ENCODE measurements around the gene EFEMP2.
"Not testable (repeated sequence)": the region's sequence is repeated elsewhere in the genome, so short reads cannot be mapped to it uniquely, and the experiment has no call there.

Gene EFEMP2

DNA sequence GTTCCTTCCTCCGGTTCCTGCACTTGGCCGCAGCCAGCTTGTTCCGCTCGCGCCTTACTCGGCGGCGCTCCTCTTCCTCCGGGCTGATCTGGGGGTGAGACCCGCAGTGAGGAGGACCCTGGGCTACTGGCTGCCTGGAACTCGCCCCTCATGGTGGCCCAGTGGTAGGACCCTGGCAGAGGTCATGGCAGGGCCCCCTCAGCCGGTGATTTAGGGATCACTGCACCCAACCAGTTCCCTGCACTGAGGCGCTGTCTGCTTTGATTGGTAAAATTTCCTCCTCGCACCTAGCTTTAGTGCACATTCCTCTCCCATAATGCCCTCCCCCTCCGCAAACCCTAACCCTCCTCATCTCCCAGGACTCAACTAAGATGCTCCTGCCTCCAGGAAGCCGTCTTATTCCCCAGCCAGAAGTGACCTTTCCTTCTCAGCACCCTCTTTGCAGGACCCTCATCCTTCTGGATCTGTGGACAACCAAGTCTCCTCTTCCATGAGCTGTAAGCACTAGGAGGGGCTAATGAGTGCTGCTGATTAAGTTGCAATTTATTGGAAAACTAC lies 21.5 kb upstream of the EFEMP2 start:
- Histone ChIP-seq H3K4me3 (ENCODE audit: low read length) (peak overlapping the region; percentile 93), H3K27me3 (ENCODE audit: control insufficient read depth, low read length) (peaks cover 9% of the 10 kb centered on the region), H3K79me2 (ENCODE audit: control insufficient read depth, low read length) (peaks cover 34% of the 10 kb centered on the region), H3K9me3 (ENCODE audit: control insufficient read depth, insufficient read depth, low read length) (no peaks in the 10 kb centered on the region), H3K9me2 (replicated peaks; ENCODE audit: control insufficient read depth, low read length) (no peaks in the 10 kb centered on the region), H3K4me2 (ENCODE audit: low read length) (peak overlapping the region; percentile 95), H4K20me1 (ENCODE audit: control insufficient read depth, insufficient read depth, low read depth, low read length) (0 out of 2 replicates have a peak, but pooled peaks cover 3% of the 10 kb centered on the region), H3K27ac (ENCODE audit: low read depth, low read length) (peak overlapping the region; percentile 64), H3K36me3 (ENCODE audit: control insufficient read depth, low read length) (peaks cover 12% of the 10 kb centered on the region), H3K4me1 (ENCODE audit: control insufficient read depth, low read length) (peaks cover 38% of the 10 kb centered on the region), H3F3A (ENCODE audit: control insufficient read depth, insufficient read depth) (peaks cover 26% of the 10 kb centered on the region)
- no peak for TF ChIP-seq EZH2phosphoT487 (IDR thresholded peaks at IDR 0.05; ENCODE audit: borderline replicate concordance, low read length)
- TF ChIP-seq, protein P1, sequence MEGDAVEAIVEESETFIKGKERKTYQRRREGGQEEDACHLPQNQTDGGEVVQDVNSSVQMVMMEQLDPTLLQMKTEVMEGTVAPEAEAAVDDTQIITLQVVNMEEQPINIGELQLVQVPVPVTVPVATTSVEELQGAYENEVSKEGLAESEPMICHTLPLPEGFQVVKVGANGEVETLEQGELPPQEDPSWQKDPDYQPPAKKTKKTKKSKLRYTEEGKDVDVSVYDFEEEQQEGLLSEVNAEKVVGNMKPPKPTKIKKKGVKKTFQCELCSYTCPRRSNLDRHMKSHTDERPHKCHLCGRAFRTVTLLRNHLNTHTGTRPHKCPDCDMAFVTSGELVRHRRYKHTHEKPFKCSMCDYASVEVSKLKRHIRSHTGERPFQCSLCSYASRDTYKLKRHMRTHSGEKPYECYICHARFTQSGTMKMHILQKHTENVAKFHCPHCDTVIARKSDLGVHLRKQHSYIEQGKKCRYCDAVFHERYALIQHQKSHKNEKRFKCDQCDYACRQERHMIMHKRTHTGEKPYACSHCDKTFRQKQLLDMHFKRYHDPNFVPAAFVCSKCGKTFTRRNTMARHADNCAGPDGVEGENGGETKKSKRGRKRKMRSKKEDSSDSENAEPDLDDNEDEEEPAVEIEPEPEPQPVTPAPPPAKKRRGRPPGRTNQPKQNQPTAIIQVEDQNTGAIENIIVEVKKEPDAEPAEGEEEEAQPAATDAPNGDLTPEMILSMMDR (IDR thresholded peaks at IDR 0.05; ENCODE audit: low read depth, low read length, poor library complexity, severe bottlenecking), result no peak

DNA sequence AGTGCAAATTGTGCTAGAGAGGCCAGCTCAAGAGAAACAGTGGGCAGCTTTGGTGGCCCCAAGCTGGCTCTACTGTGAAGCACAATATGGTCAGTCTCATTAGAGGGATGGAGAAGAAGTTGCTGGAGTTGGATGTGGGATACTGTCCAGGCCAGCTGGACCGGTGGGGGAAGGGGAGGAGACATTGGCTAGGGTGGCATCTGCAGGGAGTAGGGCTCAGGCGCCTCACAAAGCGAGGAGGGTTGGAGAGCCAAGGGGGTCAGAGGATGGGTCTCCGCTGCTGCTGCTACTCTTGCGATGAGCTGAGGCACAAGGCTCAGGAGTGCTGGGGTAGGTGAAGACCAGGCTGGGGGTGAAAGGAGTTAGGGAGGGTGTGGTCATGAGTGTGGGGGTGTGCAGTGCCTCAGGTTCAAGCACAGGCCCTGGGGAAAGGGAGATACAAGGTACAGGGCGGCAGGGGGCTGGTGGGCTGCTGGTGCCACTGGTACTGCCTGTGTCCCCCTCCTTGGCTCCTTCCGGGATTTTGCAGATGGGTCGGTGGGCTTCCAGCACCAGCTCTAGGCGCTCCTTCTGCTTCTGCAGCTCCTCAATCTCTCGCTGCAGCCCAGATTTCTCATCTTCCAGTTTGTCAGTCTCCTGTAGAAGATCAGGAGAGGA lies 20.2 kb upstream of the EFEMP2 start:
- no peaks in the 10 kb centered on the region for H3K27me3 ChIP-seq (ENCODE audit: control insufficient read depth, low read length)
- H3K9me3 ChIP-seq (ENCODE audit: control insufficient read depth, insufficient read depth, low read length), result no peaks in the 10 kb centered on the region
- H3K9me2 ChIP-seq (replicated peaks; ENCODE audit: control insufficient read depth, low read length), result no peaks in the 10 kb centered on the region
- peaks cover 12% of the 10 kb centered on the region for H3K36me3 ChIP-seq (ENCODE audit: control insufficient read depth, low read length)
- H3K4me2 ChIP-seq (ENCODE audit: low read length), result peak overlapping the region; percentile 95
- H4K20me1 ChIP-seq (ENCODE audit: control insufficient read depth, insufficient read depth, low read depth, low read length), result 0 out of 2 replicates have a peak, but pooled peaks cover 3% of the 10 kb centered on the region
- peak overlapping the region; percentile 84 for H3K27ac ChIP-seq (ENCODE audit: low read depth, low read length)
- peaks cover 44% of the 10 kb centered on the region for H3K4me1 ChIP-seq (ENCODE audit: control insufficient read depth, low read length)
- TF ChIP-seq, protein P1 (IDR thresholded peaks at IDR 0.05; ENCODE audit: low read depth, low read length, poor library complexity, severe bottlenecking), result no peak
- no peak for TF ChIP-seq EZH2phosphoT487 (IDR thresholded peaks at IDR 0.05; ENCODE audit: borderline replicate concordance, low read length)
- peaks cover 38% of the 10 kb centered on the region for H3K79me2 ChIP-seq (ENCODE audit: control insufficient read depth, low read length)
- peak overlapping the region; percentile 93 for H3K4me3 ChIP-seq (ENCODE audit: low read length)
- peaks cover 32% of the 10 kb centered on the region for H3F3A ChIP-seq (ENCODE audit: control insufficient read depth, insufficient read depth)

DNA sequence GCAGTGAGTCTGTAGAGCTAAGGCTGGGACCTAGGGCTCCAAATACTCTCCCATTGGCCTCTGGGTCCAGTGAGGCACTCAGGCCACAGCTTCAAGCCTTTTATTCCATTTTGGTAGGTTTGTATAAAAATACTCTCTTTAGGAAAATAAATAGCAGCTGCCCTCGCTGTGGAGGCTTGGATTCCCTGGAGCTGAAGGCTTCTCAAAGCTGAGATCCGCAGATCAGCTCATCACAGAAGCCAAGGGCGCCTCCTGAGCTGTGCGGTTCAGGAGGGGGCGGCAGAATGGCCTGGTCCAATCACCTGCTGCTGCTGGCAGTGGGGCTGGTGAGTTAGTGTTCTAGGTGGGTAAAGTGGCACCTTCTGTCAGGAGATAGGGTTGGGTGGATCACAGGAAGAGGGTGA lies 19.5 kb upstream of the EFEMP2 start:
- Histone ChIP-seq H3K79me2 (ENCODE audit: control insufficient read depth, low read length) (peaks cover 44% of the 10 kb centered on the region), H3K27ac (ENCODE audit: low read depth, low read length) (peak overlapping the region; percentile 84), H3K4me2 (ENCODE audit: low read length) (peak overlapping the region; percentile 95), H3K4me3 (ENCODE audit: low read length) (peak overlapping the region; percentile 93), H3F3A (ENCODE audit: control insufficient read depth, insufficient read depth) (peaks cover 32% of the 10 kb centered on the region), H3K36me3 (ENCODE audit: control insufficient read depth, low read length) (peaks cover 17% of the 10 kb centered on the region), H3K4me1 (ENCODE audit: control insufficient read depth, low read length) (peaks cover 50% of the 10 kb centered on the region)
- not testable (repeated sequence) for H4K20me1 ChIP-seq (ENCODE audit: control insufficient read depth, insufficient read depth, low read depth, low read length); H3K9me2 ChIP-seq (replicated peaks; ENCODE audit: control insufficient read depth, low read length); H3K27me3 ChIP-seq (ENCODE audit: control insufficient read depth, low read length); H3K9me3 ChIP-seq (ENCODE audit: control insufficient read depth, insufficient read depth, low read length)

All from DOHH2 (cell line).